HepG2 (cell line): ENCODE data around the gene PDZD8. TPM values are rescaled to one million over a fixed set of nuclear protein-coding genes. Genes with fewer than 3 reads are reported as not detected.

Experiments
- AHDC1 ChIP-seq: sonication (generic); formaldehyde crosslinking; IDR thresholded peaks from 2 replicates; pipeline ENCODE4 v1.5.1; 2020; ENCODE audit warnings: mild to moderate bottlenecking, missing genetic modification reagents, borderline replicate concordance
- ARID2 ChIP-seq: sonication (generic); formaldehyde crosslinking; IDR thresholded peaks from 2 replicates; pipeline ENCODE4 v1.8.1; 2022; ENCODE audit warnings: mild to moderate bottlenecking, missing genetic modification reagents, borderline replicate concordance
- ARNT2 ChIP-seq: sonication (generic); formaldehyde crosslinking; IDR thresholded peaks from 2 replicates; pipeline ENCODE4 v1.8.0; 2022; ENCODE audit warnings: mild to moderate bottlenecking, low read depth, missing genetic modification reagents, moderate library complexity
- E2F2 ChIP-seq: sonication (generic); formaldehyde crosslinking; IDR thresholded peaks from 2 replicates; pipeline ENCODE4 v1.4.0; 2020; ENCODE audit warnings: missing genetic modification reagents, borderline replicate concordance
- GTF2F1 ChIP-seq: fragments of 150-350 bp; IDR thresholded peaks from 2 replicates; pipeline ENCODE4 v1.6.1; 2014; ENCODE audit warnings: low read length
- LRRFIP1 ChIP-seq: sonication (generic); formaldehyde crosslinking; conservative IDR thresholded peaks from 2 replicates; pipeline ENCODE4 v1.4.0; 2020; ENCODE audit warnings: missing genetic modification reagents
- MATR3 ChIP-seq: sonication (generic); formaldehyde crosslinking; IDR thresholded peaks from 2 replicates; pipeline ENCODE4 v1.4.0; 2020; ENCODE audit warnings: missing genetic modification reagents
- SIN3B ChIP-seq: fragments of 150-350 bp; IDR thresholded peaks from 2 replicates; pipeline ENCODE4 v1.6.1; 2014; ENCODE audit warnings: low read length
- TAF15 ChIP-seq: fragments of 200-400 bp; formaldehyde crosslinking; IDR thresholded peaks from one replicate; pipeline ENCODE4 v1.6.1; 2018; ENCODE audit warnings: mild to moderate bottlenecking, low read depth, low read length; ENCODE audit not compliant: poor library complexity, severe bottlenecking
- THAP11 ChIP-seq: IDR thresholded peaks from 2 replicates; pipeline ENCODE4 v1.6.1; 2016; ENCODE audit warnings: missing biosample characterization, missing genetic modification reagents
- ZBTB10 ChIP-seq: sonication (generic); formaldehyde crosslinking; IDR thresholded peaks from 2 replicates; pipeline ENCODE4 v1.4.0; 2020; ENCODE audit warnings: missing genetic modification reagents, borderline replicate concordance
- ZNF317 ChIP-seq: sonication (generic); formaldehyde crosslinking; IDR thresholded peaks from 2 replicates; pipeline ENCODE4 v1.5.0; 2020; ENCODE audit warnings: mild to moderate bottlenecking, missing genetic modification reagents
- ZNF335 ChIP-seq: sonication (generic); formaldehyde crosslinking; IDR thresholded peaks from 2 replicates; pipeline ENCODE4 v1.4.0; 2020; ENCODE audit warnings: missing genetic modification reagents
- ZNF629 ChIP-seq: sonication (generic); formaldehyde crosslinking; conservative IDR thresholded peaks from 2 replicates; pipeline ENCODE4 v1.5.0; 2020; ENCODE audit warnings: missing genetic modification reagents
- ZNF75D ChIP-seq: sonication (generic); formaldehyde crosslinking; IDR thresholded peaks from 2 replicates; pipeline ENCODE4 v1.8.1; 2023; ENCODE audit warnings: missing genetic modification reagents, mild to moderate bottlenecking, borderline replicate concordance
- ZNF780A ChIP-seq: sonication (generic); formaldehyde crosslinking; IDR thresholded peaks from 2 replicates; pipeline ENCODE4 v1.8.0; 2022; ENCODE audit warnings: mild to moderate bottlenecking, missing genetic modification reagents, moderate library complexity
- ZSCAN12 ChIP-seq: sonication (generic); formaldehyde crosslinking; IDR thresholded peaks from 2 replicates; pipeline ENCODE4 v1.9.0; 2021; ENCODE audit warnings: mild to moderate bottlenecking, missing genetic modification reagents
- ZSCAN30 ChIP-seq: sonication (generic); formaldehyde crosslinking; IDR thresholded peaks from 2 replicates; pipeline ENCODE4 v1.5.0; 2020; ENCODE audit warnings: mild to moderate bottlenecking, missing genetic modification reagents
- polyA plus RNA-seq, 8 experiments: library from polyadenylated mRNA; depleted of rRNA in 3 of 8; stranded (reverse) in 7 of 8; unstranded in 1 of 8; fragments of >200 nt; fragmentation: Illumina TruSeq in 4 of 8; extraction: Trizol in 4 of 8; gene quantifications; 2 replicates each; pipeline versions ENCODE4 v1.2.1 to v1.2.3, GENCODE V29; 2011 to 2016; ENCODE audit warnings: low read depth in 4 of 8, missing spikeins in 1 of 8, mixed read lengths in 1 of 8; ENCODE audit not compliant: insufficient read depth in 1 of 8
- total RNA-seq, 5 experiments: library from RNA; depleted of rRNA; stranded (reverse); fragments of >200 nt; fragmentation: Illumina TruSeq; extraction: Trizol; gene quantifications; 2 replicates each; pipeline ENCODE4 v1.2.3, GENCODE V29; 2016; ENCODE audit warnings: low read depth in 1 of 5

Gene PDZD8
- total and polyA plus RNA-seq, 2 of the 13 experiments (the other 11 are each of a cell fraction or from before 2014, with no cell fraction given), result 11.2 to 32.0 TPM

- no peak for TF ChIP-seq ZNF335 (CRISPR knock-in tag)
- no peak for TF ChIP-seq TAF15
- TF ChIP-seq ARNT2 (CRISPR knock-in tag), result no peak
- no peak for TF ChIP-seq ZSCAN12
- TF ChIP-seq AHDC1 (CRISPR knock-in tag), result peak; percentile 84; the same call in 1 of the 2 replicates
- TF ChIP-seq LRRFIP1 (CRISPR knock-in tag), result no peak
- no peak for TF ChIP-seq ZNF629 (CRISPR knock-in tag)
- no peak for TF ChIP-seq ZNF780A (CRISPR knock-in tag)
- TF ChIP-seq ARID2 (CRISPR knock-in tag), result no peak
- TF ChIP-seq THAP11 (CRISPR knock-in tag), result 0 out of 2 replicates have a peak, but pooled peaks have one; percentile 19
- no peak for TF ChIP-seq ZNF317 (CRISPR knock-in tag)
- no peak for TF ChIP-seq MATR3
- no peak for TF ChIP-seq E2F2 (CRISPR knock-in tag)
- TF ChIP-seq ZSCAN30 (CRISPR knock-in tag), result no peak
- TF ChIP-seq SIN3B, result no peak
- TF ChIP-seq GTF2F1, result no peak
- no peak for TF ChIP-seq ZBTB10 (CRISPR knock-in tag)
- no peak for TF ChIP-seq ZNF75D (CRISPR knock-in tag)
These were observed 14.1 kb downstream of the PDZD8 start (continued) for GRCh38 chr10:117360994-117361667.
